Esophagus squamous epithelium (tissue), 5 donors: ENCODE data around the gene RAB3D. TPM values are rescaled to one million over a fixed set of nuclear protein-coding genes. Genes with fewer than 3 reads are reported as not detected.
A peak's percentile ranks its signal among the peaks of the same experiment; 100 is the strongest.
"Not testable (repeated sequence)": the region's sequence is repeated elsewhere in the genome, so short reads cannot be mapped to it uniquely, and the experiment has no call there.

Experiments used
- DNase-seq: peaks from one replicate; lab custom pipeline; 2025; lab: John Stamatoyannopoulos, UW
- H3K27ac ChIP-seq, 4 donors: fragments of 200-600 bp; sonication (generic); one replicate each; pipeline ENCODE4 v1.5.1; 2016 to 2019; ENCODE audit warnings: mild to moderate bottlenecking in 1 of 4
- H3K27me3 ChIP-seq, 4 donors: fragments of 200-600 bp; sonication (generic); 1 replicate in 3 of 4; 2 replicates in 1 of 4; pipeline versions ENCODE4 v1.5.1 to v1.6.0; 2017 to 2021; ENCODE audit warnings: antibody characterized with exemption in 1 of 4
- H3K36me3 ChIP-seq, 3 donors: fragments of 200-600 bp; sonication (generic); one replicate each; pipeline ENCODE4 v1.5.1; 2016 to 2019
- H3K4me1 ChIP-seq, 3 donors: fragments of 200-600 bp; sonication (generic); one replicate each; pipeline ENCODE4 v1.5.1; 2017 to 2019
- H3K4me3 ChIP-seq, 4 donors: fragments of 200-600 bp; sonication (generic); 1 replicate in 3 of 4; 2 replicates in 1 of 4; pipeline ENCODE4 v1.5.1; 2016 to 2019; ENCODE audit warnings: mild to moderate bottlenecking in 2 of 4, moderate library complexity in 1 of 4
- H3K9me3 ChIP-seq, 3 donors: fragments of 200-600 bp; sonication (generic); one replicate each; pipeline ENCODE4 v1.5.1; 2016 to 2019
- POLR2A ChIP-seq, 4 donors: fragments of 450-650 bp; IDR thresholded peaks; one replicate each; pipeline ENCODE4 v1.6.1; 2017; ENCODE audit warnings: antibody characterized with exemption in 4 of 4, mild to moderate bottlenecking in 4 of 4, moderate library complexity in 3 of 4
- WGBS, 2 donors: methylation state at CpG; one replicate each; pipeline ENCODE4 v1.1.5; 2018; 5-methylcytosine and 5-hydroxymethylcytosine counted together
- intact Hi-C: fragments of 100-400 bp; cut with DNase I; formaldehyde crosslinking; loops from one replicate; pipeline ENCODE4 v1.15.0; 2022
- total RNA-seq, 4 donors: library from RNA; depleted of rRNA; stranded (reverse); fragments of >200 nt; gene quantifications; one replicate each; pipeline ENCODE4 v1.1.0, GENCODE V29; 2016
- TF ChIP-seq, protein P1 (sequence below), 6 experiments: fragments of 450-650 bp in 4 of 6; fragments of 200-600 bp in 2 of 6; sonication (generic) in 2 of 6; IDR thresholded peaks; one replicate each; pipeline ENCODE4 v1.5.1; 2016 to 2019; ENCODE audit warnings: antibody characterized with exemption in 6 of 6, mild to moderate bottlenecking in 4 of 6, moderate library complexity in 4 of 6
- donor health status: DM: yes; HTN: yes; CAD: no.

Gene RAB3D
- total RNA-seq, 4 donors from 2014 or later: 55.9 to 90.4 (median 73.8) TPM

DNA sequence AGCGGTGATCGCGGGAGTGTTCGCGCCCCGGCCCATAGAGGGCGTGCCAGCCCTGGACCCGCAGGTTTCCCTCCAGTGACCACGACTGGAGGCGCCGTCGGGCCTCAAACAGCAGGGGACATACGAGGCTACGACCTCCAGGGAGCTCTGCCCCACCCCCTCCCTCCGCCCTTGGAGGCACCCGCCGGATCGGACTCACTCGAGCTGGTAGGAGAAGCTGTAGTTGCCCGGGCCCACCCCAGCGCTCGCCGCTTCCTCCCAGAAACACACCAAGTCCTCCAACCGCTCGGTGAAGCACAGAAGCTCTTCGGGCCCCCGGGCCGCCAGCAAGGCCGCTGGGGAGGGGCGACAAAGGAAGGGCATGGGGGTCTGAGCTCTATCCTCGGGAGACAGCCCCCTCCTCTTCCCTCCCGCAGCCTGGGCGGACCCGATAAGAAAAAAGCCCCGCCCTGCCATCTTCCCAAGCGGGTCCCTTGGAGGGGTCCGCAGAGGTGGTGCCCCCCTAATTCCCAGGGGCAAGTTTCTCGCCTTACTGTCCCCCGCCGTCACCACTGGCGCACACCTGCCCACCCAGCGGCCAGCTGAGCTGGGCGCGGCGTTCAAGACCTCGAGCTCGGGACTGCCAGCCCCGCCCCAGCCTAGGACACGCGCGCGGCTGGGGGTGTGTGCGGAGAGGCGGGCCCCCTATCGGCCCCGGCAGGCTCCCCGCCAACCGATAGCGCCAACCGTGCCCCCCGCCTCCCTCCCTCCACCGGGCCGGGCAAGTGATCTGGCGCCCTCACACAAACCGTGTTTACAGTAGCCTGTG is 43.6 kb upstream of the RAB3D start:
- peak overlapping the region; percentile 8 to 49 (median 34) for H3K4me3 ChIP-seq
- no peaks in the 10 kb centered on the region for H3K36me3 ChIP-seq
- TF ChIP-seq, protein P1, sequence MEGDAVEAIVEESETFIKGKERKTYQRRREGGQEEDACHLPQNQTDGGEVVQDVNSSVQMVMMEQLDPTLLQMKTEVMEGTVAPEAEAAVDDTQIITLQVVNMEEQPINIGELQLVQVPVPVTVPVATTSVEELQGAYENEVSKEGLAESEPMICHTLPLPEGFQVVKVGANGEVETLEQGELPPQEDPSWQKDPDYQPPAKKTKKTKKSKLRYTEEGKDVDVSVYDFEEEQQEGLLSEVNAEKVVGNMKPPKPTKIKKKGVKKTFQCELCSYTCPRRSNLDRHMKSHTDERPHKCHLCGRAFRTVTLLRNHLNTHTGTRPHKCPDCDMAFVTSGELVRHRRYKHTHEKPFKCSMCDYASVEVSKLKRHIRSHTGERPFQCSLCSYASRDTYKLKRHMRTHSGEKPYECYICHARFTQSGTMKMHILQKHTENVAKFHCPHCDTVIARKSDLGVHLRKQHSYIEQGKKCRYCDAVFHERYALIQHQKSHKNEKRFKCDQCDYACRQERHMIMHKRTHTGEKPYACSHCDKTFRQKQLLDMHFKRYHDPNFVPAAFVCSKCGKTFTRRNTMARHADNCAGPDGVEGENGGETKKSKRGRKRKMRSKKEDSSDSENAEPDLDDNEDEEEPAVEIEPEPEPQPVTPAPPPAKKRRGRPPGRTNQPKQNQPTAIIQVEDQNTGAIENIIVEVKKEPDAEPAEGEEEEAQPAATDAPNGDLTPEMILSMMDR (IDR thresholded peaks at IDR 0.05): peak in 5 of 6 experiments; percentile 47 to 68 (median 58)
- TF ChIP-seq POLR2A (IDR thresholded peaks at IDR 0.05): no peak
- H3K4me1 ChIP-seq: peaks cover 25 to 55% (median 41%) of the 10 kb centered on the region in 3 donors
- intact Hi-C loops: loop anchor here (5.0 kb wide), 1 partner anchor 86 kb away; the partner anchor contains the start of gene TSPAN16
- no peaks in the 10 kb centered on the region for H3K9me3 ChIP-seq
- 0% methylated on average over 1 to 3 of the region's 65 CpGs for WGBS, 2 donors
- no peak for DNase-seq
- H3K27ac ChIP-seq: peak overlapping the region in 2 of 4 donors; percentile 4 to 39
- peaks cover 0 to 30% (median 2%) of the 10 kb centered on the region in 4 donors for H3K27me3 ChIP-seq

DNA sequence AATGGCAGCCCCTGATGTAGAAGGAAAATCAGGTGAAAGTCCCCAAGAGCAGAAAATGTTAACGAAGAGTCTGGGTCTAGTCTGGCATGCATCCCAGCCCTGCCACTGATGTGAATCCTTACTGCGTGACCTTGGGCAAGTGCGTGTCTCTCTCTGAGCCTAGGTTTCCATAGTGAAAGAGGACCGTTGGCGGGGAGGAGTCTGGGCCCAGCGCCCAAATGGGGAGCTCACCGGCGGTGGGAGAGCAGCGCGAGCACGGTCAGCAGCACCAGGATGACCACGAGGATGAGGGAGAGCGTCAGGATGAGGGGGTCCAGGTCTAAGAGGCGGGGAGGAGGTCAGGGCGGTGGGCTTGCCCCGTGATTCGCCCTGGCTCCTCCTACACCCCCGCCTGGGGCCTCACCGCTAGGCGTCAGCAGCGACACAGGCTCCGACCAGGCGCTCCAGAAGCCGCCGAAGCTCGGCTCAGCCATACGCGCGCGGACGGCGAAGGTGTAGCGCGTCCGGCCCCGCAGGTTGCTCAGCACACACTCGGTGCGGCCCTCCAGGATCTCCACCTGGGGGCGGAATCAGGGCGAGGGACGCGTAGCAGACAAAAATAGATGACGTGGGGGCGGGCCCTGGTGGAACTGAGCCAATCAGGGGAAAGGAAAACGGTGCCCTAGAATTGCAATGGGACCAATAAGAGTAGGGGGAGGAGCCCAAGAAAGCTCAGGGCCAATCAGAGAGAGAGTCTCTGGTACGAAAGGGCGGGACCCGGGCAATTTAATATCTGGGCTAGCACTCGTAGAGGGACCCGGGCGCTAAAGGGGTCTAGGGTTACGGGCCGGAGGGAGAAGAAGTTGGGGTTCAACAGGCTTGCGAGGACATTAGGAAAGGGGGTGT is 41.4 kb upstream of the RAB3D start:
- Histone ChIP-seq H3K4me1 (peaks cover 32 to 77% (median 63%) of the 10 kb centered on the region in 3 donors), H3K36me3 (no peaks in the 10 kb centered on the region), H3K27ac (peak overlapping the region; percentile 83 to 93 (median 88)), H3K9me3 (no peaks in the 10 kb centered on the region), H3K27me3 (peaks cover 0 to 30% (median 2%) of the 10 kb centered on the region in 4 donors), H3K4me3 (peak overlapping the region; percentile 41 to 84 (median 62))
- WGBS, 2 donors: 1 to 2% methylated on average over 21 to 26 of the region's 54 CpGs
- intact Hi-C loops: loop anchor here (5.0 kb wide), 1 partner anchor 84 kb away; the partner anchor contains the start of gene TSPAN16
- TF ChIP-seq, protein P1 (IDR thresholded peaks at IDR 0.05): peak; percentile 73 to 85 (median 82)
- peak in 3 of 4 donors; percentile 50 to 84 (median 84) for TF ChIP-seq POLR2A (IDR thresholded peaks at IDR 0.05)
- peak; percentile 75 for DNase-seq

DNA sequence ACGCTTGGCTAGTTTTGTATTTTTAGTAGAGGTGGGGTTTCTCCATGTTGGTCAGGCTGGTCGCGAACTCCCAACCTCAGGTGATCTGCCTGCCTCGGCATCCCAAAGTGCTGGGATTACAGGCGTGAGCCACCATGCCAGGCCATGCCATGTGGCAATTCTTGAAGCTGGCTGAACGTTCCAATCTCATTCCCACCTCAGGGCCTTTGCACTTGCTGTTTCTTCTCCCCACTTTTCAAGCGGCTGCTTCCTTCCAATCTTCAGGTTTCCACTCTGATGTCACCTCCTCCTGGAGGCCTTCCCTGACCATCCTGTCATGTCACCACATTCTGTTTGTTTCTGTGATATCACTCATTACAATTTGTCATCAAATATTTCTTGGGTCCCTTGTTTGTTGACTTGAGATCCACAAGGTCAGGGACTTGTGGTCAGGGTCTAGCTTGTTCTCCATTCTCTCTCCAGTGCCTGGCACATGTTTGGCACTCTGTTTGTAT is 40.4 kb upstream of the RAB3D start:
- intact Hi-C loops: loop anchor here (5.0 kb wide), 1 partner anchor 83 kb away; the partner anchor contains the start of gene TSPAN16
- TF ChIP-seq, protein P1 (IDR thresholded peaks at IDR 0.05): no peak
- no peak for TF ChIP-seq POLR2A (IDR thresholded peaks at IDR 0.05)
- H3K4me3 ChIP-seq: peak overlapping the region in 1 of 4 donors; percentile 84
- H3K9me3 ChIP-seq: no peaks in the 10 kb centered on the region
- peaks cover 39 to 85% (median 69%) of the 10 kb centered on the region in 3 donors for H3K4me1 ChIP-seq
- H3K36me3 ChIP-seq: no peaks in the 10 kb centered on the region
- peaks cover 0 to 30% (median 2%) of the 10 kb centered on the region in 4 donors for H3K27me3 ChIP-seq
- 91 to 95% methylated on average over 5 to 7 of the region's 7 CpGs for WGBS, 2 donors
- no peak for DNase-seq
- H3K27ac ChIP-seq: peak overlapping the region in 1 of 4 donors; percentile 86

DNA sequence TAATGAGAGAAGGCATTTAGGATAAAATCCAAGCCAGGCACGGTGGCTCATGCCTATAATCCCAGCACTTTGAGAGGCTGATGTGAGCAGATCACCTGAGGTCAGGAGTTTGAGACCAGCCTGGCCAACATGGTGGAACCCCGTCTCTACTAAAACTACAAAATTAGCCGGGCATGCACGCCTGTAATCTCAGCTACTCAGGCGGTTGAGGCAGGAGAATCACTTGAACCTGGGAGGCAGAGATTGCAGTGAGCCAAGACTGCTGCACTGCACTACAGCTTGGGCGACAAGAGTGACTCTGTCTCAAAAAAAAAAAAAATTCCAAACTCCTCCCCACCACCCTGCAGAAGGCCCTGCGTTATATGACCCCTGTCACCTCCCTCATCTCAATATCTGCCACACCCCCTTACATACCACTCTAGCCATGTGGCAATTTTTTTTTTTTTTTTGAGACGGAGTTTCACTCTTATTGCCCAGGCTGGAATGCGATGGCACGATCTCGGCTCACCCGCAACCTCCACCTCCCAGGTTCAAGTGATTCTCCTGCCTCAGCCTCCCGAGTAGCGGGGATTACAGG is 39.9 kb upstream of the RAB3D start:
- 75 to 90% methylated on average over 10 to 14 of the region's 14 CpGs for WGBS, 2 donors
- H3K9me3 ChIP-seq, H3K36me3 ChIP-seq, H3K27ac ChIP-seq, DNase-seq, intact Hi-C loops, H3K4me3 ChIP-seq: not testable (repeated sequence)
- Histone ChIP-seq H3K27me3 (peaks cover 0 to 30% (median 2%) of the 10 kb centered on the region in 4 donors), H3K4me1 (peaks cover 39 to 84% (median 69%) of the 10 kb centered on the region in 3 donors)
